Endothelial cell of hepatic sinusoid (primary cell): Measurements from ENCODE around the gene TMEM260.
"Not testable (repeated sequence)": the region's sequence is repeated elsewhere in the genome, so short reads cannot be mapped to it uniquely, and the experiment has no call there.

Source experiments
- in situ Hi-C: cut with HindIII; loops from 2 replicates; pipeline ENCODE4 v1.10.0; 2017; ENCODE audit warnings: low sequenced_read_pairs

The TMEM260 gene

DNA sequence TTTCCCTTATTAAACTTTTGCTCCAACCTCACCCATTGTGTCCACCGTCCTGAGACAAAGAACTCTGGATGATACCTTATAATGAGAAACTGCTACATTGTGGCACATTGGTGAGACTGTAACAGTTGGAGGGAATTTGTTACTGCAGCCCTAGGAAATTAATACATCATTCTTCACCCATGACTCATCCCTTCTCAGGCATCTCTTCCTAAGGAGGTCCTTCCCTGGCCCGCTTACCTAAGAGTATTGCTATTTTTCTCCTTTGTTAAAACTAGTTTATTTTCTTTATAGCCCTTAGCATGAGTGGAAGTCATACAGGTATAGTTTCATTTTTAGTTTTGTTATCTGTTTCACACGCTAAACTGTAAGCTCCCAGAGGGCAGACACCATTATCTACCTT, 87.1 kb downstream of the TMEM260 start:
- in situ Hi-C loops, result no loop called here

- in situ Hi-C loops, result not testable (repeated sequence)
These were observed 87.7 kb downstream of the TMEM260 start for GRCh38 chr14:56667290-56667689.

DNA sequence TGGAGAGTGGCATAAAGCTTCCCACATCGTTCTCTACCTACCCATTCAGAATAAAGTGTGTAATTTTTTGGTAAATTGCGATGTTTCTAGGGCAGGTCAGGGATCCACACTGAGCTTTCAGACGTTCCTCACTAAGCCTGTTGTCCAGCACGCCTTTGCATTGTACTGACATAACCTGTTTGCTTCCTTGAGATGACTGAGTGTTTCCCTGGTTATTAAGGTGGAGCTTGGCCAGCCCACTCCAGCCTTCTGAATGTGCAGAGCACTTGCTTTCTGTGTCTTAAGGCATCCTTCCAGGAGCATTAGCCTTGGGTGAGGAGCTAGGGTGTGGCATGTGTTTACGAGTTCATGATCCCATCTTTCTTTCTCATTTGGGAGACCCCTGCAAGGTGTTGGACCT, 96.4 kb downstream of the TMEM260 start:
- in situ Hi-C loops, result loop anchor here (25.0 kb wide), 1 partner anchor 511 kb away; no protein-coding TSS in a partner anchor

- in situ Hi-C loops, result loop anchor here (25.0 kb wide), 1 partner anchor 508 kb away; no protein-coding TSS in a partner anchor
These were observed 99.2 kb downstream of the TMEM260 start for GRCh38 chr14:56678838-56679237.

GRCh38 chr14:56686416-56686815, 106.8 kb downstream of the TMEM260 start:
- in situ Hi-C loops, result loop anchor here (25.0 kb wide), 1 partner anchor 501 kb away; no protein-coding TSS in a partner anchor

- in situ Hi-C loops, result loop anchor here (25.0 kb wide), 1 partner anchor 500 kb away; no protein-coding TSS in a partner anchor
These were observed 107.5 kb downstream of the TMEM260 start for GRCh38 chr14:56687123-56687522.

DNA sequence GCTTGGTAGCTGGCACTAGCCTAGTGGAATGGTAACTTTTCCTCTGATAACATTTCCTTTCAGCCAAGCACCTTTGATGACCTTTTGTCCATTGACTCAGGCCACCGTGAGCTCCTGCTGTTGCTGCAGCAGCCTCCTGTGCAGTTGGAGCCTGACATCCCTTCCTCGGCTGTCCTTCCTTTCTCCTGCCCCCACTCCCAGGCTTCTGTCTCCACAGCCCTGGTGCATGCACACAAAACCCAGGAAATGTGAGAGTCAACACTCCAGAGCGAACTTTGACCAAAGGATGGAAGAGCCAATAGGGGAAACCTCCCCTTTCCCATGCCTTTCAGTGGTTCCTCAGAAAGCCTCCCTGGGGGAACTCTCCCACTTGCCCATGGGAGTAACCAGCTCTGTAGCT, 115.0 kb downstream of the TMEM260 start:
- in situ Hi-C loops, result loop anchor here (25.0 kb wide), 1 partner anchor 493 kb away; no protein-coding TSS in a partner anchor

GRCh38 chr14:56695216-56695615, 115.6 kb downstream of the TMEM260 start:
- in situ Hi-C loops, result loop anchor here (25.0 kb wide), 1 partner anchor 492 kb away; no protein-coding TSS in a partner anchor
